Activated naive CD8-positive, alpha-beta T cell treated with anti-CD3 and anti-CD28 coated beads, Interleukin-2, amount 50 U/mL, for 24 hours (primary cell): ENCODE data around the gene TRMT61B.

Experiments used
- ATAC-seq: fragments of 150-1000 bp; cut with Tn5 transposase; one replicate; pipeline ENCODE4 v1.10.0; 2021
- DNase-seq: peaks from one replicate; pipeline ENCODE4 v3.0.0; 2021
- H3K27ac Mint-ChIP-seq: one replicate; pipeline ENCODE4 v1.8.0; 2021; ENCODE audit warnings: mild to moderate bottlenecking, mixed read lengths
- H3K27me3 Mint-ChIP-seq: one replicate; pipeline ENCODE4 v1.8.0; 2021; ENCODE audit warnings: mixed read lengths
- H3K36me3 Mint-ChIP-seq: one replicate; pipeline ENCODE4 v1.8.0; 2021; ENCODE audit warnings: low read depth, mixed read lengths
- H3K4me1 Mint-ChIP-seq: one replicate; pipeline ENCODE4 v1.8.0; 2021; ENCODE audit warnings: mixed read lengths
- H3K4me3 Mint-ChIP-seq: one replicate; pipeline ENCODE4 v1.8.0; 2021; ENCODE audit warnings: mild to moderate bottlenecking, moderate library complexity, mixed read lengths
- H3K9me3 Mint-ChIP-seq: one replicate; pipeline ENCODE4 v1.8.0; 2021; ENCODE audit warnings: mixed read lengths

Gene TRMT61B

DNA sequence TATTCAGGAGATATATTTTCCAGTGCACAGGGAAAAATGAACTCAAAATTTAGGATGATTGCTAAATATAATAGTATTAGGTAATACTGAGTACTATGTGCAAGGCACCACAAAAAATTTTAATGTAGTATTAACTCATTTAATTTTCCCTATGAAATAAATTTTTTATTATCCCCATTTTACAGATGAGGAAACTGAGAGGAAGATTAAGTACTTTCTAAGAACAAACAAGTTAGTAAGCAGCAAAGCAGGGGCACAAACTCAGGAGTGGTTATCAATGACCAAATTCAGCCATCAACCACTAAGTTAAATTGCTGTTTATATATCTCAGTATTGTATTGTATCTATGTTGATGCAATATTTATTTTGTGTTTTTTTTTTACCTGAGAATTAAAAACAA lies 45.2 kb downstream of the TRMT61B start:
- peaks cover 8% of the 10 kb centered on the region for H3K4me1 Mint-ChIP-seq
- no peak overlapping the region for H3K4me3 Mint-ChIP-seq
- H3K27ac Mint-ChIP-seq: no peak overlapping the region
- no peaks in the 10 kb centered on the region for H3K36me3 Mint-ChIP-seq
- ATAC-seq (no peak), DNase-seq (no peak)
- H3K9me3 Mint-ChIP-seq: no peaks in the 10 kb centered on the region
- no peaks in the 10 kb centered on the region for H3K27me3 Mint-ChIP-seq

DNA sequence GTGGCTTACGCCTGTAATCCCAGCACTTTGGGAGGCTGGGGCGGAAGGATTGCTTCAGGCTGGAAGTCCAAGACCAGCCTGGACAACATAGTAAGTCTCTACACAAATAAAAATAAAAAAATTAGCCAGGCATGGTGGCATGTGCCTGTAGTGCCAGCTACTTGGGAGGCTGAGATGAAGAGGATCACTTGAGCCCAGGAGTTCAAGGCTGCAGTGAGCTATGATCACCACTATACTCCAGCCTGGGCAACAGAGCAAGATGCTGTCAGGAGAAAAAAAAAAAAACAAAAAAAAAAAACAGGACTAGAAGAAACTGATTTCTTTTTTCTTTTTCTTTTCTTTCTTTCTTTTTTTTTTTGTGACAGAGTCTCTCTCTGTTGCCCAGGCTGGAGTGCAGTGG lies 45.9 kb downstream of the TRMT61B start:
- no peak overlapping the region for H3K4me3 Mint-ChIP-seq
- no peaks in the 10 kb centered on the region for H3K36me3 Mint-ChIP-seq
- ATAC-seq: no peak
- no peak for DNase-seq
- H3K4me1 Mint-ChIP-seq: peaks cover 8% of the 10 kb centered on the region
- H3K27ac Mint-ChIP-seq: no peak overlapping the region
- H3K9me3 Mint-ChIP-seq: no peaks in the 10 kb centered on the region
- H3K27me3 Mint-ChIP-seq: peaks cover 1% of the 10 kb centered on the region

DNA sequence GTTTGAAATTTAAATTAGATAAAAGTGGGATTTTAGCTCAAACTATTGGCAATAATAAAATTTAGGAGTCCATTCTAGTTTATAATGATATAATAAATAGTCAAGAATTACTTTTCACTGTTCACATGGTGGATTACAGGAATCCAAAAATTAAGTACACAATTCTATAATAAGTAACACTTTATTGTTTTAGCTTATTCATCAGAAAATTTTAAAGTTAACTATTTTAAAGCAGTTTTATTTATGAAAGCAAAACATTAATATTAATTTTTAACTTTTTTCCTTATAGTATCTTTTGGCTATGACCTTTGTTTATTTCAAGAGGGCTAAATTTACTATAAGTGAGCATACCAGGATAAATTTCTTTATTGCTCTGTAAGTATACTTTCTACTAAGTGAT lies 48.1 kb downstream of the TRMT61B start:
- ATAC-seq (no peak), DNase-seq (no peak)
- H3K9me3 Mint-ChIP-seq: no peaks in the 10 kb centered on the region
- no peak overlapping the region for H3K4me3 Mint-ChIP-seq
- no peak overlapping the region for H3K27ac Mint-ChIP-seq
- H3K4me1 Mint-ChIP-seq: peaks cover 5% of the 10 kb centered on the region
- H3K36me3 Mint-ChIP-seq: no peaks in the 10 kb centered on the region
- H3K27me3 Mint-ChIP-seq: peaks cover 1% of the 10 kb centered on the region

GRCh38 chr2:28821295-28821958 lies 48.7 kb downstream of the TRMT61B start:
- Mint-ChIP-seq H3K27ac (no peak overlapping the region), H3K27me3 (peaks cover 1% of the 10 kb centered on the region), H3K4me3 (no peak overlapping the region), H3K9me3 (no peaks in the 10 kb centered on the region), H3K4me1 (peaks cover 5% of the 10 kb centered on the region), H3K36me3 (no peaks in the 10 kb centered on the region)
- ATAC-seq: peak; percentile 73
- peak; percentile 68 for DNase-seq

GRCh38 chr2:28818053-28818452 lies 52.1 kb downstream of the TRMT61B start:
- Mint-ChIP-seq H3K9me3 (no peaks in the 10 kb centered on the region), H3K4me3 (no peak overlapping the region), H3K27me3 (peaks cover 1% of the 10 kb centered on the region), H3K36me3 (no peaks in the 10 kb centered on the region), H3K4me1 (peaks cover 5% of the 10 kb centered on the region), H3K27ac (no peak overlapping the region)
- DNase-seq: no peak
- ATAC-seq: peak; percentile 20

DNA sequence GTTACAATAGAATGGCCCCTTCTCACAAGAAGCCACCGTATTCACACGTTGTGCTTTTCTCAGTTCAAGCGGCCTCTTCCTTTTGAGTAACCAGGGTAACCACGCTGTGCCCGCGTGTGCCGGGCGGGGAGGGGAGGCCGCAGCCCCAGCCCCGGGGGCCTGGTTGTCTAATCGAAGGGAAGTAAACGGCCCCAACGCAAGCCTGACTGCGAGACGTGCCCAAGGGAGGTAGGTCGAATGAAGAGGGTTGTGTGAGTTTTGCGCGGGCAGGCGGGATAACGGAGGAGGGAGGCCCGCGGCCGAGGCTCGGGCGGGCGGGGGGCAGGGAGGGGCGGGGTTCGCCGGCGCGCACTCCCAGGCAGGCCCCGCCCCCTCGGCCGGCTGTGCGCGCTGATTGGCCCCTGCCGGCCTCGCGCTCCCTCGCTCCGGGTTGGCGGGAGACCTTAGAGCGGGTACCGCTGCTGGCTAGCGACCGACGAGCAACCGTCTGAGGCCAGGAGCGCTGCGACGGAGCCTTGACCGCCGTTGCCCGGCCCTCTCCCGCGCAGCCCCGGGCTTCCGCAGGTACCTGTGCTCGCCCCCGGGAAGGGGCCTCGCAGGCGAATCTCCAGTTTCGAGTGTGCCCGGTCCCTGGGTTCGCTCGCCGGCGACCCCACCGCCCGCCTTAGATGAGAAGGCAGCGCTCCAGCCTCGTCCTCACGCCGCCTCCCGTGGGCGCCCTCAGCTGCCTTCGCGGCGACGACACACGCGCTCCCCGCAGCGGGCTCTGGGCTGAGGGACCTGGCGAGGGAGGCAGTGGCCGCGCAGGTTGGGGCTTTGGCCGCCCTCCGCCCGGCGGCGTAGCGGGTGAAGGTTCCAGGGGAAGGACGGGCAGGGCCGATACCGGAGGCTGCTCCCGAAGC lies 59.5 kb downstream of the TRMT61B start, which contains the start of gene SPDYA:
SPDYA (plus strand) TSS at position 451 of the 902 bp plus-strand sequence. CDS start 5,181 bp downstream, outside the sequence.
- peak; percentile 83 for DNase-seq
- Mint-ChIP-seq H3K27me3 (peaks cover 6% of the 10 kb centered on the region), H3K9me3 (no peaks in the 10 kb centered on the region), H3K27ac (no peak within 1 kb of the TSS), H3K4me3 (peak within 1 kb of the TSS; percentile 69), H3K4me1 (peaks cover 12% of the 10 kb centered on the region), H3K36me3 (peaks cover 4% of the 10 kb centered on the region)
- ATAC-seq: peak; percentile 95

DNA sequence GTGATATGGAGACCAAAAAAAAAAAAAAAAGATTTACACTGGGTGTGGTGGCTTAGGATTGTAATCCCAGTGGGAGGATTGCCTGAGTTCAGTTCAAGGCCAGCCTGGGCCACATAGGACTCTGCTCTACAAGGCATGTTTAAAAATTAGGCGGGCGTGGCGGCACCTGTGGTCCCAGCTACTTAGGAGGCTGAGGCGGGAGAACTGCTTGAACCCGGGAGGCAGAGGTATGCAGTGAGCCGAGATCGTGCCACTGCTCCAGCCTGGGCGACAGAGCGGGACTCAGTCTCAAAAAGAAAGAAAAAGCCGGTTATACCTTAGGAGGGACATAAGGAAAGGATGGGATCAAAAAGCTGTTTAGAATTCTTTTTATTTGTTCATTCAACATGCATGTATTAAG lies 60.2 kb downstream of the TRMT61B start:
- Mint-ChIP-seq H3K9me3 (no peaks in the 10 kb centered on the region), H3K27me3 (peaks cover 6% of the 10 kb centered on the region), H3K36me3 (peaks cover 8% of the 10 kb centered on the region), H3K4me1 (peaks cover 12% of the 10 kb centered on the region), H3K27ac (no peak overlapping the region), H3K4me3 (peak overlapping the region; percentile 69)
- DNase-seq: no peak
- ATAC-seq: no peak

DNA sequence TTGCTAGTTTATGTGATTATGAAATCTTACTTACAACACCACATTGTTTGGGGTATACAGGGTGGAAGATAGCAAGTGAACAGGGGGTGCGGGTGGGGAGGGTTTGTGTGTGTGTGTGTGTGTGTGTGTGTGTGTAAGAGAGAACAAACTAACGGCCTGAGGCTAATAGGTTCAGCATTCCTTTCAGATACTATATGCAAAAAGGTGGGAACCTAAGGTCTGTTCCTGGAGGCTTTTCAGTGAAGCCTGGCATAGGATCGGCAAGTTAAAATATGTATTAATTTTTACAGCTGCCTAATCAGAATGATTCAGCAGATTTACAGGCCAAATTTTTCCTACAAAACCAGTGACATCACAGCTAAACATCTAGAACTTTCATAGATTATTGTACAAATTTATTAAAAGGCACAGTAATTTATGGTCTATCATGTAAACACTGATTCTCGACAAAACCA lies 67.1 kb downstream of the TRMT61B start:
- Mint-ChIP-seq H3K27me3 (no peaks in the 10 kb centered on the region), H3K27ac (no peak overlapping the region), H3K4me3 (no peak overlapping the region), H3K4me1 (no peaks in the 10 kb centered on the region), H3K9me3 (no peaks in the 10 kb centered on the region), H3K36me3 (peaks cover 40% of the 10 kb centered on the region)
- no peak for DNase-seq
- ATAC-seq: no peak

DNA sequence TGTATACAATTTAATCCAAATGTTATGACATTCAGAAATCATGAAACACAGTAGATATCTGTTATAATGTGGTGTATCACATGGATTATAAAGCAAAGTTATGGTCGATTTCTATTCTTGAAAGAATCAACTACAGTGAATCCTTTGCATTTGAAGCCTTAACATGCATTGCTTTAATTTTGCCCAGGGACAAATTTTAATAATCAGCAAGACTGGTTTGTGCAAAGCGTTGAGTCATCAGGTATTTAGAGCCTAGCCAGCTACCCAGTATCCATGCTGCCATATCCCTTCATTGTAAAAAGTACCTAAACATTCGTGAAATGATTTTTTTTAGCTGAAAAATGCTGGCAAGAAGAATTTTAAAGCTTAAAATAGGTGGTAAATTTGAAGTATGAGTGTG lies 68.4 kb downstream of the TRMT61B start:
- Mint-ChIP-seq H3K27ac (no peak overlapping the region), H3K4me1 (peaks cover 5% of the 10 kb centered on the region), H3K36me3 (peaks cover 50% of the 10 kb centered on the region), H3K4me3 (no peak overlapping the region), H3K9me3 (no peaks in the 10 kb centered on the region), H3K27me3 (no peaks in the 10 kb centered on the region)
- ATAC-seq: no peak
- no peak for DNase-seq
